Stimulated activated CD8-positive, alpha-beta memory T cell treated with anti-CD3 and anti-CD28 coated beads, Interleukin-2, amount 100 ng/mL, for 1 hour (primary cell): ENCODE measurements around the gene DNMT3A.
A peak's percentile ranks its signal among the peaks of the same experiment; 100 is the strongest.

ENCODE experiments used
- DNase-seq, 2 donors: peaks; one replicate each; pipeline ENCODE4 v3.0.0-alpha.2; 2020; ENCODE audit warnings: low read depth in 2 of 2

The DNMT3A gene

GRCh38 chr2:25240636-25241035 lies 101.1 kb downstream of the DNMT3A start:
- no peak for DNase-seq

GRCh38 chr2:25238920-25239319 lies 102.8 kb downstream of the DNMT3A start:
- DNase-seq, result no peak

- DNase-seq, result no peak
These were observed 104.0 kb downstream of the DNMT3A start for GRCh38 chr2:25237764-25238163.

GRCh38 chr2:25236736-25237135 lies 105.0 kb downstream of the DNMT3A start:
- no peak for DNase-seq

GRCh38 chr2:25234738-25235137 lies 107.0 kb downstream of the DNMT3A start:
- no peak for DNase-seq

- DNase-seq, result no peak
These were observed 107.7 kb downstream of the DNMT3A start for GRCh38 chr2:25233916-25234605.

GRCh38 chr2:25232248-25232825 lies 109.4 kb downstream of the DNMT3A start:
- no peak for DNase-seq

GRCh38 chr2:25230948-25231311 lies 110.8 kb downstream of the DNMT3A start:
- DNase-seq, result no peak

GRCh38 chr2:25230198-25230947 lies 111.4 kb downstream of the DNMT3A start:
- no peak for DNase-seq

GRCh38 chr2:25229279-25230197 lies 112.2 kb downstream of the DNMT3A start:
- no peak for DNase-seq

- no peak for DNase-seq
These were observed 112.9 kb downstream of the DNMT3A start for GRCh38 chr2:25228848-25229278.

- no peak for DNase-seq
These were observed 114.1 kb downstream of the DNMT3A start for GRCh38 chr2:25227576-25227975.

GRCh38 chr2:25226827-25227226 lies 114.9 kb downstream of the DNMT3A start:
- DNase-seq, result no peak

GRCh38 chr2:25222477-25223121 lies 119.1 kb downstream of the DNMT3A start:
- DNase-seq, result no peak

GRCh38 chr2:25221579-25221978 lies 120.1 kb downstream of the DNMT3A start:
- DNase-seq, result no peak

- no peak for DNase-seq
These were observed 121.4 kb downstream of the DNMT3A start for GRCh38 chr2:25220313-25220712.

- DNase-seq, result no peak
These were observed 122.1 kb downstream of the DNMT3A start for GRCh38 chr2:25219621-25220020.

- DNase-seq, result no peak
These were observed 123.6 kb downstream of the DNMT3A start for GRCh38 chr2:25218100-25218499.

GRCh38 chr2:25215948-25216679 lies 125.6 kb downstream of the DNMT3A start:
- peak; percentile 75 to 82 for DNase-seq

- no peak for DNase-seq
These were observed 126.5 kb downstream of the DNMT3A start for GRCh38 chr2:25215232-25215631.

GRCh38 chr2:25213229-25213628 lies 128.5 kb downstream of the DNMT3A start:
- DNase-seq, result no peak
